Breast epithelium (tissue), 4 donors: ENCODE measurements around the gene ZNF133. TPM values are rescaled to one million over a fixed set of nuclear protein-coding genes. Genes with fewer than 3 reads are reported as not detected.

ENCODE experiments used
- DNase-seq, 2 donors: peaks; one replicate each; pipeline ENCODE4 v3.0.0-alpha.2; 2019; ENCODE audit warnings: low spot score in 2 of 2
- H3K27ac ChIP-seq, 2 donors: fragments of 200-600 bp; sonication (generic) in 1 of 2; one replicate each; pipeline ENCODE4 v1.5.1; 2016 to 2019; ENCODE audit warnings: mild to moderate bottlenecking in 1 of 2
- H3K27me3 ChIP-seq, 2 donors: fragments of 200-600 bp; sonication (generic) in 1 of 2; one replicate each; pipeline versions ENCODE4 v1.5.1 to v1.6.0; 2017 to 2019; ENCODE audit warnings: control low read depth in 1 of 2, mild to moderate bottlenecking in 1 of 2
- H3K36me3 ChIP-seq: fragments of 200-600 bp; one replicate; pipeline ENCODE4 v1.5.1; 2019
- H3K4me1 ChIP-seq, 2 donors: fragments of 200-600 bp; sonication (generic); one replicate each; pipeline ENCODE4 v1.5.1; 2016 to 2019; ENCODE audit warnings: control low read depth in 1 of 2
- H3K4me3 ChIP-seq, 3 donors: fragments of 200-600 bp; sonication (generic); 1 replicate in 2 of 3; 2 replicates in 1 of 3; pipeline ENCODE4 v1.5.1; 2016 to 2019; ENCODE audit warnings: mild to moderate bottlenecking in 3 of 3, moderate library complexity in 2 of 3
- H3K9me3 ChIP-seq, 2 donors: fragments of 200-600 bp; sonication (generic) in 1 of 2; one replicate each; pipeline ENCODE4 v1.5.1; 2016 to 2019; ENCODE audit warnings: control low read depth in 1 of 2
- POLR2A ChIP-seq: fragments of 450-650 bp; IDR thresholded peaks from one replicate; pipeline ENCODE4 v1.6.1; 2016; ENCODE audit warnings: antibody characterized with exemption, mild to moderate bottlenecking, moderate library complexity
- POLR2AphosphoS5 ChIP-seq, 3 donors: sonication (generic); formaldehyde crosslinking; IDR thresholded peaks; one replicate each; pipeline ENCODE4 v1.6.1; 2017; ENCODE audit warnings: antibody characterized with exemption in 3 of 3
- intact Hi-C: fragments of 100-400 bp; cut with DNase I; formaldehyde crosslinking; loops from one replicate; pipeline ENCODE4 v1.15.1; 2023; ENCODE audit warnings: low total_unique reads
- total RNA-seq, 3 donors: library from RNA; depleted of rRNA; stranded (reverse); fragments of >200 nt; gene quantifications; one replicate each; pipeline ENCODE4 v1.1.0, GENCODE V29; 2016
- TF ChIP-seq, protein P1 (sequence below), 3 donors: fragments of 450-650 bp; IDR thresholded peaks; one replicate each; pipeline ENCODE4 v1.5.1; 2016 to 2017; ENCODE audit warnings: antibody characterized with exemption in 3 of 3, mild to moderate bottlenecking in 3 of 3, moderate library complexity in 3 of 3

The ZNF133 gene
- total RNA-seq, 3 donors from 2014 or later: 20.0 to 37.5 (median 33.1) TPM

DNA sequence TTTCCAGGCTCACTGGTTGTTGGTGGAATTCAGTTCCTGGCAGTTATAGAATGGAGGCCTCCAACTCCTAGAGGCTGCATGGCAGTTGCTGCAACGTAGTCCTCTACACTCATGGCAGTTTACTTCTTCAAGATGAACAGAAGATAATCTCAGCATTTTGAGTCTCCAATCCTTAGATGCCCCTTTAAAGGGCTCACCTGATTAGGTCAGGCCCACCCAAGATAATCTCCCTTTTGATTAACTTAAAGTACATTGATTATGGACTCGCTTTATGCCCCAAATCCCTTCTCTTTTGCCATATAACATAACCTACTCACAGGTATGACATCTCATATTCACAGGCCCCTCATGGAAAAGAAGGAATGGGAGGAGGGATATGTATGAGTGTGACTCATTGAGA, 76.4 kb downstream of the ZNF133 start:
- no peaks in the 10 kb centered on the region for H3K27me3 ChIP-seq
- no peaks in the 10 kb centered on the region for H3K9me3 ChIP-seq
- no peak overlapping the region for H3K4me3 ChIP-seq
- no peak for TF ChIP-seq POLR2A
- no peak for TF ChIP-seq POLR2AphosphoS5 (IDR thresholded peaks at IDR 0.05)
- TF ChIP-seq, protein P1, sequence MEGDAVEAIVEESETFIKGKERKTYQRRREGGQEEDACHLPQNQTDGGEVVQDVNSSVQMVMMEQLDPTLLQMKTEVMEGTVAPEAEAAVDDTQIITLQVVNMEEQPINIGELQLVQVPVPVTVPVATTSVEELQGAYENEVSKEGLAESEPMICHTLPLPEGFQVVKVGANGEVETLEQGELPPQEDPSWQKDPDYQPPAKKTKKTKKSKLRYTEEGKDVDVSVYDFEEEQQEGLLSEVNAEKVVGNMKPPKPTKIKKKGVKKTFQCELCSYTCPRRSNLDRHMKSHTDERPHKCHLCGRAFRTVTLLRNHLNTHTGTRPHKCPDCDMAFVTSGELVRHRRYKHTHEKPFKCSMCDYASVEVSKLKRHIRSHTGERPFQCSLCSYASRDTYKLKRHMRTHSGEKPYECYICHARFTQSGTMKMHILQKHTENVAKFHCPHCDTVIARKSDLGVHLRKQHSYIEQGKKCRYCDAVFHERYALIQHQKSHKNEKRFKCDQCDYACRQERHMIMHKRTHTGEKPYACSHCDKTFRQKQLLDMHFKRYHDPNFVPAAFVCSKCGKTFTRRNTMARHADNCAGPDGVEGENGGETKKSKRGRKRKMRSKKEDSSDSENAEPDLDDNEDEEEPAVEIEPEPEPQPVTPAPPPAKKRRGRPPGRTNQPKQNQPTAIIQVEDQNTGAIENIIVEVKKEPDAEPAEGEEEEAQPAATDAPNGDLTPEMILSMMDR (IDR thresholded peaks at IDR 0.05): no peak
- DNase-seq: no peak
- intact Hi-C loops: no loop called here
- no peaks in the 10 kb centered on the region for H3K4me1 ChIP-seq
- H3K27ac ChIP-seq: no peak overlapping the region
- no peaks in the 10 kb centered on the region for H3K36me3 ChIP-seq

Other genes starting within 250 kb of the ZNF133 start
- gene OVOL2, start 230.6 kb upstream of the ZNF133 start, total RNA-seq: 10 to 100 TPM in 2 of 3 donors, not detected in 1; 21.0 to 34.1 TPM
- 10 to 100 TPM; 11.1 to 17.4 (median 14.9) TPM for gene KAT14, start 150.7 kb upstream of the ZNF133 start, total RNA-seq
- gene PET117, start 150.7 kb upstream of the ZNF133 start, total RNA-seq: 10 to 100 TPM; 12.3 to 13.8 (median 13.6) TPM
- 10 to 100 TPM in 1 of 3 donors, 1 to 10 TPM in 2; 2.6 to 14.8 (median 6.9) TPM for gene DZANK1, start 178.5 kb downstream of the ZNF133 start, total RNA-seq
- 10 to 100 TPM in 2 of 3 donors, 1 to 10 TPM in 1; 6.9 to 17.6 (median 10.1) TPM for gene POLR3F, start 178.9 kb downstream of the ZNF133 start, total RNA-seq
- 10 to 100 TPM; 16.3 to 24.4 (median 17.7) TPM for gene RBBP9, start 208.7 kb downstream of the ZNF133 start, total RNA-seq
- gene SEC23B, start 219.4 kb downstream of the ZNF133 start, total RNA-seq: 10 to 100 TPM; 27.0 to 57.7 (median 52.8) TPM